SJCRH30 (cell line): ENCODE results near the gene OGFRL1. TPM values are rescaled to one million over a fixed set of nuclear protein-coding genes. Genes with fewer than 3 reads are reported as not detected.

Source experiments
- DNase-seq, 2 experiments: peaks; one replicate each; pipeline ENCODE4 v3.0.0-alpha.2; 2015 to 2020
- H3K27ac ChIP-seq: fragments of 250-450 bp; sonication (Bioruptor Pico); 2 replicates; pipeline ENCODE4 v1.5.1; 2020; ENCODE audit warnings: mild to moderate bottlenecking, moderate library complexity
- H3K27me3 ChIP-seq: fragments of 250-450 bp; sonication (Bioruptor Pico); 2 replicates; pipeline ENCODE4 v1.5.1; 2020; ENCODE audit warnings: mild to moderate bottlenecking, moderate library complexity
- H3K36me3 ChIP-seq: fragments of 250-450 bp; sonication (Bioruptor Pico); 2 replicates; pipeline ENCODE4 v1.5.1; 2020; ENCODE audit warnings: mild to moderate bottlenecking, moderate library complexity
- H3K4me1 ChIP-seq: fragments of 250-450 bp; sonication (Bioruptor Pico); 2 replicates; pipeline ENCODE4 v1.5.1; 2020; ENCODE audit warnings: mild to moderate bottlenecking, moderate library complexity
- H3K4me3 ChIP-seq: fragments of 250-450 bp; sonication (Bioruptor Pico); 2 replicates; pipeline ENCODE4 v1.5.1; 2020; ENCODE audit warnings: mild to moderate bottlenecking, moderate library complexity
- H3K9me3 ChIP-seq: fragments of 250-450 bp; sonication (Bioruptor Pico); replicated peaks from 2 replicates; pipeline ENCODE4 v1.5.1; 2020; ENCODE audit warnings: mild to moderate bottlenecking, moderate library complexity
- total RNA-seq: library from RNA; depleted of rRNA; stranded (reverse); fragments of >200 nt; shearing (Covaris generic); gene quantifications from 2 replicates; pipeline ENCODE4 v1.2.3, GENCODE V29; 2014

OGFRL1 gene
- total RNA-seq, 1 experiment from 2014 or later: 18.6 TPM

GRCh38 chr6:71299541-71300470 lies 11.2 kb downstream of the OGFRL1 start:
- DNase-seq: no peak
- Histone ChIP-seq H3K27ac (no peak overlapping the region), H3K9me3 (0 out of 2 replicates have a peak, but pooled peaks cover 2% of the 10 kb centered on the region), H3K4me1 (peaks cover 3% of the 10 kb centered on the region), H3K27me3 (no peaks in the 10 kb centered on the region), H3K36me3 (peaks cover 22% of the 10 kb centered on the region), H3K4me3 (no peak overlapping the region)

- Histone ChIP-seq H3K4me1 (no peaks in the 10 kb centered on the region; the same call in 1 of the 2 replicates), H3K27me3 (no peaks in the 10 kb centered on the region), H3K36me3 (peaks cover 18% of the 10 kb centered on the region), H3K4me3 (no peak overlapping the region), H3K9me3 (0 out of 2 replicates have a peak, but pooled peaks cover 2% of the 10 kb centered on the region), H3K27ac (no peak overlapping the region)
- DNase-seq: no peak
These were observed 12.1 kb downstream of the OGFRL1 start for GRCh38 chr6:71300561-71301168.

- no peak overlapping the region for H3K27ac ChIP-seq
- H3K36me3 ChIP-seq: peaks cover 18% of the 10 kb centered on the region
- no peaks in the 10 kb centered on the region for H3K27me3 ChIP-seq
- H3K9me3 ChIP-seq: peaks cover 2% of the 10 kb centered on the region; the same call in 1 of the 2 replicates
- H3K4me1 ChIP-seq: no peaks in the 10 kb centered on the region; the same call in 1 of the 2 replicates
- DNase-seq: no peak
- no peak overlapping the region for H3K4me3 ChIP-seq
These were observed 12.9 kb downstream of the OGFRL1 start for GRCh38 chr6:71301546-71301945.

GRCh38 chr6:71309656-71310055 lies 21.0 kb downstream of the OGFRL1 start:
- Histone ChIP-seq H3K4me3 (no peak overlapping the region), H3K27ac (no peak overlapping the region), H3K27me3 (no peaks in the 10 kb centered on the region), H3K9me3 (no peaks in the 10 kb centered on the region; the same call in 1 of the 2 replicates), H3K4me1 (no peaks in the 10 kb centered on the region), H3K36me3 (no peaks in the 10 kb centered on the region)
- DNase-seq: no peak

- Histone ChIP-seq H3K27me3 (no peaks in the 10 kb centered on the region), H3K9me3 (no peaks in the 10 kb centered on the region; the same call in 1 of the 2 replicates), H3K4me1 (no peaks in the 10 kb centered on the region), H3K36me3 (no peaks in the 10 kb centered on the region), H3K4me3 (no peak overlapping the region), H3K27ac (no peak overlapping the region)
- no peak for DNase-seq
These were observed 21.6 kb downstream of the OGFRL1 start for GRCh38 chr6:71310261-71310660.

GRCh38 chr6:71312089-71312488 lies 23.5 kb downstream of the OGFRL1 start:
- Histone ChIP-seq H3K36me3 (no peaks in the 10 kb centered on the region), H3K4me3 (no peak overlapping the region), H3K9me3 (0 out of 2 replicates have a peak, but pooled peaks cover 2% of the 10 kb centered on the region), H3K4me1 (no peaks in the 10 kb centered on the region), H3K27me3 (no peaks in the 10 kb centered on the region), H3K27ac (no peak overlapping the region)
- no peak for DNase-seq

- DNase-seq: no peak
These were observed 28.8 kb downstream of the OGFRL1 start for GRCh38 chr6:71317441-71317840.

GRCh38 chr6:71320041-71320440 lies 31.4 kb downstream of the OGFRL1 start:
- H3K27ac ChIP-seq: no peak overlapping the region
- DNase-seq: no peak
- no peak overlapping the region for H3K4me3 ChIP-seq
- H3K4me1 ChIP-seq: no peaks in the 10 kb centered on the region
- H3K36me3 ChIP-seq: no peaks in the 10 kb centered on the region
- 0 out of 2 replicates have a peak, but pooled peaks cover 2% of the 10 kb centered on the region for H3K9me3 ChIP-seq
- no peaks in the 10 kb centered on the region for H3K27me3 ChIP-seq

More at GRCh38 chr6:71317441-71317840, 28.8 kb downstream of the OGFRL1 start:
- Histone ChIP-seq H3K27ac (no peak overlapping the region), H3K9me3 (0 out of 2 replicates have a peak, but pooled peaks cover 2% of the 10 kb centered on the region), H3K4me3 (no peak overlapping the region), H3K36me3 (no peaks in the 10 kb centered on the region), H3K27me3 (no peaks in the 10 kb centered on the region), H3K4me1 (no peaks in the 10 kb centered on the region)

- no peak overlapping the region for H3K4me3 ChIP-seq
- H3K4me1 ChIP-seq: no peaks in the 10 kb centered on the region
- H3K27ac ChIP-seq: no peak overlapping the region
- 0 out of 2 replicates have a peak, but pooled peaks cover 2% of the 10 kb centered on the region for H3K9me3 ChIP-seq
- H3K27me3 ChIP-seq: no peaks in the 10 kb centered on the region
- DNase-seq: no peak
- H3K36me3 ChIP-seq: no peaks in the 10 kb centered on the region
These were observed 32.7 kb downstream of the OGFRL1 start for GRCh38 chr6:71321314-71321713.

GRCh38 chr6:71324194-71324785 lies 35.7 kb downstream of the OGFRL1 start:
- H3K27me3 ChIP-seq: no peaks in the 10 kb centered on the region
- H3K4me3 ChIP-seq: no peak overlapping the region
- H3K27ac ChIP-seq: no peak overlapping the region
- no peaks in the 10 kb centered on the region for H3K36me3 ChIP-seq
- DNase-seq: no peak
- H3K9me3 ChIP-seq: no peaks in the 10 kb centered on the region
- H3K4me1 ChIP-seq: no peaks in the 10 kb centered on the region

GRCh38 chr6:71326611-71327010 lies 38.0 kb downstream of the OGFRL1 start:
- Histone ChIP-seq H3K36me3 (no peaks in the 10 kb centered on the region), H3K4me3 (no peak overlapping the region), H3K27ac (no peak overlapping the region), H3K27me3 (no peaks in the 10 kb centered on the region), H3K9me3 (no peaks in the 10 kb centered on the region), H3K4me1 (no peaks in the 10 kb centered on the region)
- no peak for DNase-seq

- no peaks in the 10 kb centered on the region for H3K27me3 ChIP-seq
- no peaks in the 10 kb centered on the region for H3K9me3 ChIP-seq
- no peak for DNase-seq
- no peaks in the 10 kb centered on the region for H3K36me3 ChIP-seq
- H3K4me3 ChIP-seq: no peak overlapping the region
- H3K4me1 ChIP-seq: no peaks in the 10 kb centered on the region
- H3K27ac ChIP-seq: no peak overlapping the region
These were observed 41.9 kb downstream of the OGFRL1 start for GRCh38 chr6:71330501-71330900.

GRCh38 chr6:71332012-71332411 lies 43.4 kb downstream of the OGFRL1 start:
- H3K36me3 ChIP-seq: no peaks in the 10 kb centered on the region
- H3K27me3 ChIP-seq: no peaks in the 10 kb centered on the region
- no peaks in the 10 kb centered on the region for H3K4me1 ChIP-seq
- H3K4me3 ChIP-seq: no peak overlapping the region
- no peaks in the 10 kb centered on the region for H3K9me3 ChIP-seq
- no peak overlapping the region for H3K27ac ChIP-seq
- DNase-seq: no peak

- Histone ChIP-seq H3K36me3 (no peaks in the 10 kb centered on the region), H3K9me3 (no peaks in the 10 kb centered on the region), H3K27me3 (no peaks in the 10 kb centered on the region), H3K4me1 (no peaks in the 10 kb centered on the region), H3K4me3 (no peak overlapping the region), H3K27ac (no peak overlapping the region)
- DNase-seq: no peak
These were observed 44.4 kb downstream of the OGFRL1 start for GRCh38 chr6:71333050-71333449.

- Histone ChIP-seq H3K27ac (no peak overlapping the region), H3K4me3 (no peak overlapping the region)
These were observed 45.1 kb downstream of the OGFRL1 start for GRCh38 chr6:71333697-71334096.

More at GRCh38 chr6:71333697-71334096, 45.1 kb downstream of the OGFRL1 start:
- no peaks in the 10 kb centered on the region for H3K36me3 ChIP-seq
- no peaks in the 10 kb centered on the region for H3K4me1 ChIP-seq
- no peaks in the 10 kb centered on the region for H3K9me3 ChIP-seq
- DNase-seq: no peak
- no peaks in the 10 kb centered on the region for H3K27me3 ChIP-seq
